Activated T-helper 1 cell treated with Interleukin-2 at 50 U/mL for 16 hours (primary cell): ENCODE results near the gene PLD6.
A peak's percentile ranks its signal among the peaks of the same experiment; 100 is the strongest.
"Not testable (repeated sequence)": the region's sequence is repeated elsewhere in the genome, so short reads cannot be mapped to it uniquely, and the experiment has no call there.

Source experiments
- DNase-seq: peaks from one replicate; pipeline ENCODE4 v3.0.0-alpha.2; 2020; ENCODE audit warnings: low read depth

Gene PLD6

GRCh38 chr17:17201271-17201670 lies 4.9 kb downstream of the PLD6 start:
- DNase-seq = no peak

GRCh38 chr17:17200831-17201230 lies 5.3 kb downstream of the PLD6 start:
- no peak for DNase-seq

GRCh38 chr17:17200311-17200710 lies 5.8 kb downstream of the PLD6 start:
- DNase-seq = no peak

GRCh38 chr17:17198281-17198680 lies 7.9 kb downstream of the PLD6 start:
- no peak for DNase-seq

GRCh38 chr17:17196776-17197175 lies 9.4 kb downstream of the PLD6 start:
- DNase-seq = no peak

- DNase-seq = not testable (repeated sequence)
These were observed 10.7 kb downstream of the PLD6 start for GRCh38 chr17:17195466-17195865.

GRCh38 chr17:17191961-17192381 lies 14.2 kb downstream of the PLD6 start:
- no peak for DNase-seq

- DNase-seq = no peak
These were observed 14.8 kb downstream of the PLD6 start for GRCh38 chr17:17191346-17191792.

- DNase-seq = no peak
These were observed 15.9 kb downstream of the PLD6 start for GRCh38 chr17:17190188-17190587.

- DNase-seq = no peak
These were observed 16.6 kb downstream of the PLD6 start for GRCh38 chr17:17189559-17189958.

GRCh38 chr17:17188586-17188985 lies 17.5 kb downstream of the PLD6 start:
- no peak for DNase-seq

- no peak for DNase-seq
These were observed 19.3 kb downstream of the PLD6 start for GRCh38 chr17:17186551-17187505.

GRCh38 chr17:17186051-17186450 lies 20.1 kb downstream of the PLD6 start:
- DNase-seq = no peak

GRCh38 chr17:17184985-17185757 lies 21.0 kb downstream of the PLD6 start:
- not testable (repeated sequence) for DNase-seq

GRCh38 chr17:17183744-17184143 lies 22.4 kb downstream of the PLD6 start:
- no peak for DNase-seq

- DNase-seq = no peak
These were observed 23.5 kb downstream of the PLD6 start for GRCh38 chr17:17182598-17183136.

- DNase-seq = no peak
These were observed 24.2 kb downstream of the PLD6 start for GRCh38 chr17:17181666-17182597.

GRCh38 chr17:17180741-17181525 lies 25.2 kb downstream of the PLD6 start:
- no peak for DNase-seq

GRCh38 chr17:17180141-17180603 lies 26.0 kb downstream of the PLD6 start:
- peak; percentile 16 for DNase-seq

- DNase-seq = no peak
These were observed 26.7 kb downstream of the PLD6 start for GRCh38 chr17:17179371-17179827.
